ENCODE measurements around the gene KDM3A.

DNA sequence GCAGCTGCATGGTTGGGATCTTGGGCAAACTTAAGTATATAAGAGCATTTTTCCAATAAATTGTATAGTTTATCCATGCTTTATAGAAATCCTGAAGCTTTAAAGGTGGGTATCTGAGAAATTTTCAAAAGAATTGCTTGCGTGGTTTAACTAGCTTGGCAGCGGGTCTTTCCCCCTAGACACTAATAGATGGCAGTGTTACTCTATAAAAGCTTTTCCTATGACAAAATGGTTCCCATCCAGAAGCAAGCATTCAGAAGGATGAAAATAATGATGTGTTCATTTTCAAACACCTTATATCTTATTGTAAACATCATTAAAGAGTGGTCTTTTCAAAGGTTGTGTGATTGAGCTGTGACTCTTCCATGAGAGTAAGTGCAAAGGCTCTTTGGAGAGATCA, 45.9 kb downstream of the KDM3A start:
- TF ChIP-seq CTCF (IDR thresholded peaks at IDR 0.05 in 2 of 3, conservative IDR thresholded peaks at IDR 0.05 in 1 of 3; ENCODE audit: control insufficient read depth in 2 of 3, extremely low read depth in 1 of 3, insufficient read depth in 1 of 3, low read depth in 3 of 3, low read length in 3 of 3) (peak in 1 of 3 experiments; percentile 20; a peak in 1 of 6 replicates), RFX5 (IDR thresholded peaks at IDR 0.05; ENCODE audit: low read depth, low read length) (no peak), JUND (IDR thresholded peaks at IDR 0.05; ENCODE audit: low read depth, low read length) (no peak), YY1 (IDR thresholded peaks at IDR 0.05; ENCODE audit: low read depth, low read length) (no peak), BHLHE40 (IDR thresholded peaks at IDR 0.05; ENCODE audit: borderline replicate concordance in 1 of 2, low read depth in 2 of 2, low read length in 1 of 2) (no peak), EZH2 (IDR thresholded peaks at IDR 0.05; ENCODE audit: borderline replicate concordance, control insufficient read depth, low read depth, low read length) (no peak), ATF2 (IDR thresholded peaks at IDR 0.05; ENCODE audit: low read length) (no peak), ZBTB33 (IDR thresholded peaks at IDR 0.05) (no peak), SREBF2 (IDR thresholded peaks at IDR 0.05; ENCODE audit: low read length) (no peak), TAF1 (IDR thresholded peaks at IDR 0.05; ENCODE audit: borderline replicate concordance, low read depth, low read length) (no peak), FOS (IDR thresholded peaks at IDR 0.05; ENCODE audit: borderline replicate concordance, extremely low read depth, insufficient read length) (no peak), CREB1 (IDR thresholded peaks at IDR 0.05; ENCODE audit: low read depth) (no peak), EP300 (IDR thresholded peaks at IDR 0.05; ENCODE audit: borderline replicate concordance in 1 of 2, control insufficient read depth in 1 of 2, low read depth in 2 of 2, low read length in 2 of 2) (no peak)
- TF ChIP-seq, protein P1, sequence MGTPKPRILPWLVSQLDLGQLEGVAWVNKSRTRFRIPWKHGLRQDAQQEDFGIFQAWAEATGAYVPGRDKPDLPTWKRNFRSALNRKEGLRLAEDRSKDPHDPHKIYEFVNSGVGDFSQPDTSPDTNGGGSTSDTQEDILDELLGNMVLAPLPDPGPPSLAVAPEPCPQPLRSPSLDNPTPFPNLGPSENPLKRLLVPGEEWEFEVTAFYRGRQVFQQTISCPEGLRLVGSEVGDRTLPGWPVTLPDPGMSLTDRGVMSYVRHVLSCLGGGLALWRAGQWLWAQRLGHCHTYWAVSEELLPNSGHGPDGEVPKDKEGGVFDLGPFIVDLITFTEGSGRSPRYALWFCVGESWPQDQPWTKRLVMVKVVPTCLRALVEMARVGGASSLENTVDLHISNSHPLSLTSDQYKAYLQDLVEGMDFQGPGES (IDR thresholded peaks at IDR 0.05): no peak
